GM21529 (cell line): Measurements from ENCODE around the gene MAP1LC3B2.

Experiments
- ATAC-seq: cut with Tn5 transposase; IDR thresholded peaks from one replicate; pipeline ENCODE4 v1.9.1; 2021; ENCODE audit not compliant: unreplicated experiment

Gene MAP1LC3B2

DNA sequence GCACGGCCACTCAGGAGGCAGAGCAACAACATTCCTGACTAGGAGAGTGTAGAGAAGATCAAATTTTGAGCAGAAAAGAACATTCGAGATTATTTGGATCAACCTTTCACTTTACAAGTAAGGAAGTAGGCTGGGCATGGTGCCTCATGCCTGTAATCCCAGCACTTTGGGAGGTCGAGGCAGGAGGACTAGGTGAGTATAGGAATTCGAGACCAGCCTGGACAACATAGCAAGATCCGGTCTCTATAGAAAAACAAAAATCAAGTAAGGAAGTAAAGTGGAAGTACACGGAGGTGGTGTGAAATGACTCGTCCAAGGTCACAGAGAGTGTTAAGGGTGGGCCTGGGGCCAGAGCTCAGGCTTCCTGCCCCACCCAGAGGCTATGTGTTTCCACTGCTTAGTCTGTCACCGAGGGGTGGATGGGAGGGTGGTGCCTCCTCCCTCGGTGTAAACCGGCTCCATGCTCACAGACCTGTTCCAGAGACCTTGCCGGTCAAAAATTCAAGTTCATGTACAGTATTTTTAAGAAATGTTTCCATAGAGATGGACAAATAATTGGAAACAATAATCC lies 51.9 kb downstream of the MAP1LC3B2 start:
- ATAC-seq = no peak

- ATAC-seq = no peak
Observed at GRCh38 chr12:116612436-116612835, 53.3 kb downstream of the MAP1LC3B2 start.

DNA sequence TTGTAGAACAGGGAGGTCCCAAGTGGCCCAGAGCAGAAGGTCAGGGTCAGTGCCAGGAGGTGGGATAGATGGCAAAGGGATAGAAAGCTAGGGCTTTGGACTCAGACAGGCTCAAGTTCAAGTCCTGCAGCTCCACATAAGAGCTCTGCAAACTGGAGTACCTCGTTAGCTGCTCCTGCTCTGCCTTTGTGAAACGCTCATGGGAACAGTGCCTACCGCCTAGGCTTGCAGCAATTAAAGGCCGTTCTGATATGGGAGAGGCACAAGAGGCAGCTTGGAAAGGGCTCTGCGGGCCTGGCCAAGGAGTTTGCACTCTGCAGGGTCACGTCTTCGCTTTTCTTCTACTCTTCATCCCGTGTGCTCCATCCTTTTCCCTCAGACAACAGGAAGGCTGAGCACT lies 54.1 kb downstream of the MAP1LC3B2 start:
- no peak for ATAC-seq

DNA sequence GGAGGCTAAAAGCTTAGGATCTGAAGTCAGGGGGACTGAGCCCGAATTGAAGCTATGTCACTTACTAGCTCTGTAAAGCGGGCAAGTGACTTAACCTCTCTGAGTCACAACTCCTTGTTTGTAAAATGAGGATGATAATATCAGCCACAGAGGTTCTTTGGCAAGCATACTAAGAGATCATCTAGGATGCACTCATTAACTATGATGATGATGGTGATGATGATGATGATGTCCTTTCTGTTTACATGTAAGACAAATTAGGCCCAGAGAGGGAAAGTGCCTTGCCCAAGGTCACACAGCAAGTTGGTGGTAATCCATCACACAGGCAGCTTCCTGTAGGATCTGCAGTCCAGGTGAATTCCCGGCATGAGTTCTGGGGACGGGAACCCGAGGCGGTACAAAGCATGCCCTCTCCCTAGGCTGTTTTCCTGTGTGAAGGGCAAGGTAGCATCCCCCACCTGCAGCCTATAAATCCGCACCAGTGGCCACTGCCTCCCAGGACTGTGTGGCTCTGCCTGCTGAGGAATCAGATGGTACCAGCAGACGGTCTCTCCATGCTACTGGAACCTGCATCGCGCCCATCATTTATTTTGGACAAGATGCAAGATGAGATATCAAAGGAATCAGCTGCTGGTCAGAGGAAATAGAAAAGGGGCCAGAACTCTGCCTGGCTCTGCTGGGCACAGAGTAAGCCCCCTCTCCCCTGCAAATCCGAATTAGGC lies 55.2 kb downstream of the MAP1LC3B2 start:
- no peak for ATAC-seq

DNA sequence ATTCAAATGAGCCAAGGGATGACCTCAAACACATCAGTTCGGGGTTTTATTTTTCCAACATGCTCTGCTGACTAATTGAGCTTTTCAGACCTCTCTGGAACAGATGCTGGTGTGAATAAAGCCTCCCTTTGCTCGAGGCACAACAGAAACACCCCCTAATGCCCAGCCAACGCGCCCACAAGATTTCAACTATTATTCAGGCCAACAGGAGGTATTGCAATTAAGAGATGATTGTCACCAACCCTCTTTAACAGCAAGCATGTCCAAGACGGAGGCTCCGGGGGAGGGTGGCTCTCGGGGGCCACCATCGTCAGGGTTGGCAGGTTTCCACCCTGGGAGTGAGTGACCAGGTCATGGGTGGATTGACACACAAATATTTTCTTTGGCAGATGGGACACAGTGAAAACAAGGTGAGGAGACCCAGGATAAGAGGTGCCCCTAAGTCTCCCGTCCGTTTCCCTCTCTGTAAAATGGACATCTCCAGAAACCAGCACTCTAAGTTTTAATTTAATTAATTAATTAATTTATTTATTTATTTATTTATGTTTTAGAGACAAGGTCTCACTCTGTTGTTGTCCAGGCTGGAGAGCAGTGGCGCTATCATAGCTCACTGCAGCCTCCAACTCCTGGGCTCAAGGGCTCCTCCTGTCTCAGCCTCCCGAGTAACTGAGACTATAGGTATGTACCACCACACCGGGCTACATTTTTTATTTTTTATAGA lies 56.1 kb downstream of the MAP1LC3B2 start:
- no peak for ATAC-seq

- no peak for ATAC-seq
Observed at GRCh38 chr12:116616536-116617248, 57.5 kb downstream of the MAP1LC3B2 start.

DNA sequence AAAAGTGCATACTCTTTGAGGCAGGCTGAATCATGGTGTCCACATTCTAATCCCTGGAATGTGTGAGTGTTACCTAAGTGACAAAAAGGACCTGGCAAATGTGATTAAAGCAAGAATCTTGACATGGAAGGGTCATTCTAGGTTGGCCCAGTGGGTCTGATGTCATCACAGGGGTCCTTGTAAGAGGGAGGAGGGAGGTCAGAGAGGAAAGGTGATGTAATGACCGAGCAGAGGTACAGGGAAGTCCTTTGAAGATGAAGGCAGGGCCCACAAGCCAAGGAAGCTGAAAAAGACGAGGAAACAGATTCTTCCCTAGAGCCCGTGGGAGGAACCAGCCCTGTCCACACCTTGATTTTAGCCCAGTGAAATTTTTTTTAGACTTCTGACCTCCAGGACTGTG lies 60.1 kb downstream of the MAP1LC3B2 start:
- ATAC-seq = no peak

- ATAC-seq = no peak
Observed at GRCh38 chr12:116620124-116620491, 60.9 kb downstream of the MAP1LC3B2 start.

DNA sequence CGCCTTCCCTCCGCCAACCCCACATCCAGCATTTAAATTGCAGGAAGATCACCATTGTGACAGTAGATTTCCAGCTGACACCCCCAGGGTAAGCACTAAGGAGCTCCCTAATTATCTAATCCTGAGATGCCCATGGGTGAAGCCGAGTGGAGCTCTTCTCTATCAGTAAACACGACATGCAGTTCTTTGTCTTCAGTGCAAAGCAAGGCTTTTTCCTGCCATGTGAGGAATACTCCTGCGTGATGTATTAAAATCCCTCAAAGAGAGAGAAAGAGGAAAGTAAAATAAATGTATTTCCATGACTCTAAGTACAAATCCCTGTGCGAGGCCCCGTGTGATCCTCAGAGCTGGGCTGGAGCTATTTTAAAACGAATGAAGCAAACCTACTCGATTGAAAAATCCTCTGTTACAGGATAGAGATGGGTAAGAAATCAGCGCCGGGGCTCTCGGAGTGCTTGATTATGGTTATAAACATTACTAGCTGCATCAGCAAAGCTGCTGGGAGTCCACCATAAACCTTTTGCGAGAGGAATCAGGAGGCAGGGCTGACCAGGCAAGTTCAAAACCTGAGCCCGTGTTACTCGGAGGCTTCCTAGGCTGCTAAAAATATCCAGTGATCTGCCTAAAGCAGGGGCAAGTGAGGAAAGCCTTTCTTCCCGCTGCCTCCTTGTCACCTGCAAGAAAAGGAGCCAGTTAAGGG lies 61.5 kb downstream of the MAP1LC3B2 start:
- no peak for ATAC-seq

GRCh38 chr12:116621194-116621593 lies 62.0 kb downstream of the MAP1LC3B2 start:
- no peak for ATAC-seq

- no peak for ATAC-seq
Observed at GRCh38 chr12:116624516-116624915, 65.3 kb downstream of the MAP1LC3B2 start.

DNA sequence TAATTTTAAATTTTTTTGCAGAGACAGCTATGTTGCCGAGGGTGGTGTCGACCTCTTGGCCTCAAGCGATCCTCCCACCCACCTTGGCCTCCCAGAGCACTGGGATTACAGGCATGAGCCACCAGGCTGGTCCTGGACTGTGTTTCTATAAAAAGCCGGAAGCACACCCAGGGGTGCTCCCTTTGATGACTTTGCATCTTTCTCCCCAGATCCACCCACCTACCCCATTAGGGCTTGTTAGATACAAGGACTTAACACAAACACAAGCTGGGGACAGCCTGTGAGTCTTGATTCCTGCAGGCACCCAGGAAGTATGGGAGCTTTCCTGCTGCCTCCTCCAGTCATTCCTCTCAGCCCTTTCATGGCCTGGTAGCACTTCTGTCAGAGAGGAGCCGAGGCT lies 67.0 kb downstream of the MAP1LC3B2 start:
- ATAC-seq = no peak
